Stimulated activated CD4-positive, alpha-beta T cell treated with anti-CD3 and anti-CD28 coated beads, TNF-alpha, amount 100 ng/mL, for 48 hours (primary cell): Measurements from ENCODE around the gene DNER.

Experiments used
- DNase-seq, 3 donors: peaks; one replicate each; pipeline ENCODE4 v3.0.0-alpha.2; 2020; ENCODE audit warnings: low read depth in 3 of 3

The DNER gene

DNA sequence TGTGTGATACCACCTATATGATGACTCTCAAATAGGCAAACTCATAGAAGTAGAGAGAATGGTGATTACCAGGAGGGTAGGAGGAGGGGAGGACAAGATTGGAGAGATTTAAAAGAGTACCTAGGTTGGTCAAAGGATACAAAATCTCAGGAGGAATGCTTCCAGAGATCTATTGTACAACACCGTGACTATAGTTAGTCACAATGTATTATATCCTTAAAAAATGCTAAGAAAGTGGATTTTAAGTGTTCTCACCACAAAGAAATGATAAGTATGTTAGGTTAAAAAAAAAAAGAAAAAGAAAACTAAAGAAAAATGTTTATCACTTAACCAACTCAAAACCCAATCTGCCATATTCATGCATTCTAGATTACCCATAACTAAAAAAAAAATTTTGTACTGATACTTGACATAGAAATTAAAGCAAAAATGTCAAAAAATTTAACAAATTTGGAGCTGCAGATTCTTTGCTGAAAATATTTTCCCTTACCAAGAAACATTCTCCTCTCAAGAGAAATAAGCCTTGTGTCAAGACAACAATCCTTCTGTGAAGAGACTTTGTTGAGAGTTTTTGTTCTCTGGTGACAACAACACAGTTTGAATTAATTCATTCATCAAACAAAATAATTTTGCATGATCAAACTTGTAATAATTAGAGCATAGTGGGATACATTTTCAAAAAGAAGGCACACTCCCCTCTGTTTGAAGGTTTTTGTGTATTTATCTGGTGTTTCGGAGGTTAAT is 213.1 kb downstream of the DNER start:
- no peak for DNase-seq

DNA sequence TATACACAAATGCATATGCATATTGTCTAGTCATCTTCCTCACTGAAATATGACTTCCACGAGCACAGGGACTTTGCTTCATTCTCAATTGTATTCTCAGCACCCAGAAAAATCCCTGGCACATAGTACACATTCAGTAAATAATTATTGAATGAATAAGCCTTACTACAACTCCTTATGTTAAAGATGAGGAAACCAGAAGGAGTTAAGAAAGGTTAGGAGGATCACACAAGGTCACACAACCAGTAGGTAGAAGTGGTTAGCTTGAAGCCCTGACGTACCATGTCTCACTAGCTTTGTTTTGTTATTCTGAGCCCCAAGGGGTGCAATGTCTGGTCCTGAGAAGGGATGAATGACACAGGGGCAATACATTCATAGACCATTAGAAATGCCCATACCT is 222.3 kb downstream of the DNER start:
- DNase-seq: no peak

DNA sequence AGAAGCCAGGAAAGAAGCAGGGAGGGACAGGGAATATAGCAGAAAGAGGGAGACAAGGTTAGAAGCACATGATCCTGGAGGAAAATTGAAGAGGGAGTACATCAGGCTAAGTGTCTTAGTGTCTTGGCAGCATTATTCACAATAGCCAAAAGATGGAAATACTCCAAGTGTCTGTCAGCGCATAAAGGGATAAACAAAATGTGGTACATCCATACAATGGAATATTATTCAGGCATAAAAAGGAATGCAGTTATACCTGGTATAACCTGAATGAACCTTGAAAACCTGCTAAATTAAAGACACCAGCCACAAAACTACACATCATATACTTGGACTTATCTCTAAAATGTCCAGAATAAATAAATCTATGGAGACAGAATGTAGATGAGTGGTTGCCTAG is 224.2 kb downstream of the DNER start:
- DNase-seq: no peak

DNA sequence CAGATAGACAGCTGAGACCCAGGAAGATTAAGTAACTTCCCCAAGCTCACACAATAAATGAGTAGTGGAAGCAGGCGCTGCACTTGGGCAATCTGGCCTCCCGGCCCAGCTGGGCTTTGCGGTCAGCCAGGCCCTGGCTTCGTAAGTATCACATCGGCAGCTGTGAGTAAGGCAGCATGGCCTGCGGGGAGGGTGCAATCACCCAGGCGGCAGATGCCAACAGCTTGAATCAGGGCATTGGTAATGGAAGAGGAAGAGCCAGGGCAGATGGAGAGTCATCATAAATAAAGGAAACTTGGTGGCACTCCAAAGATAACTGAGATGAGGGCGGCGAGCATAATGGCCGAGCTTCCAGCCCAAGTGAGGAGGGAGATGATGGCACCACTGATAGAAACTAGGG is 225.3 kb downstream of the DNER start:
- no peak for DNase-seq

DNA sequence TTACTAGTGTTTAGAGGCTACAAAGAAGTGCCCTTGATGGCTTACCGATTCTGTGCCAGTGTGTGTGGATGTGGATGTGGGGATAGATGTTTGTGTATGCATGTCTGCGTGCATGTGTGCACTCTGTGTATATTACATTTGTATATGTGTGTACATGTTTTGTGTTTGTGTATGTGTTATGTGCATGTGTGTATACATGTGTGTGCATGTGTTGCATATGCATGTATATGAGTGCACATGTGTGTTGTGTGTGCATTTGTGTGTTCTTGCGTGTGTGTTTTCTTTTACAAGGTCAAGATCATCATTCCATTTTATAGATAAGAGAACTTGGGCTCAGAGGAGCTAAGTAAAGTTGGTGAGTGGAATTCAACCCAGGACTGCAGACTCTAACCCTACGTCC is 226.1 kb downstream of the DNER start:
- no peak for DNase-seq

DNA sequence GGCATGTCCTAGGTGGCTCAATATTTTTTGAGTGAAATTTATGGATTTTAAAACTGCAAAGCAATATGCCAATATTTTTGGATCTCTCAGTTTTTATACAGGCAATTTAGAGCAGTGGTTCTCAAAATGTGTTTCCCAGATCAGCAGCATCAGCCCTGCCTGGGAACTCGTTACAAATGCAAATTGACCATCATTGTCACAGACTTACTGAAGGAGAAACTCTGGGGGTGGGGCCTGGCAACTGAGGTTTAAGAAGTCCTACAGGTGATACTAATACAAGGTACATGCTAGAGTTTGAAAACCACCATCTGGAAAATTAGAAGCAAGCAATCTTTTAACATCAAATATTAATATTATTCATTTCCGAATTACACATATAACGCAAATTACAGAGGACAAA is 227.7 kb downstream of the DNER start:
- DNase-seq: no peak

DNA sequence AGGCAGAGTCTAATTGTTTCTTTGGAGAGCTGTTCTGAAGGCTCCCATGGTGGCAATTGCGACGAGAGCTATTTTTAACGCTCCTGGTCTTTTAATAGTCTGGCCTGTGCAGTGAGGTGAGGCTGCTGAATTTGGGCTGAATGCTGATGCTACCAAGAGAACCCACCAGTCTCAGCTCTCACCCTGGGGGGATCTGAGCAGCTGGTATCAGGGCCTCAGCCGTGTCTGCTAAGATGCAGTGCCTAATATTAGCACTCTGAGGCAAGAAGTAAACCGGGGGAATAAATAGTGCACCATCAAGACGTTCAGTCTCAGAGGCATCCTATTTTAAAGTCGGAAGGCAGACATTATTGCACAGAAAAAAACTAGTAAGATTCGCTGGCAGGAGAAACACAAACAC is 228.5 kb downstream of the DNER start:
- no peak for DNase-seq

DNA sequence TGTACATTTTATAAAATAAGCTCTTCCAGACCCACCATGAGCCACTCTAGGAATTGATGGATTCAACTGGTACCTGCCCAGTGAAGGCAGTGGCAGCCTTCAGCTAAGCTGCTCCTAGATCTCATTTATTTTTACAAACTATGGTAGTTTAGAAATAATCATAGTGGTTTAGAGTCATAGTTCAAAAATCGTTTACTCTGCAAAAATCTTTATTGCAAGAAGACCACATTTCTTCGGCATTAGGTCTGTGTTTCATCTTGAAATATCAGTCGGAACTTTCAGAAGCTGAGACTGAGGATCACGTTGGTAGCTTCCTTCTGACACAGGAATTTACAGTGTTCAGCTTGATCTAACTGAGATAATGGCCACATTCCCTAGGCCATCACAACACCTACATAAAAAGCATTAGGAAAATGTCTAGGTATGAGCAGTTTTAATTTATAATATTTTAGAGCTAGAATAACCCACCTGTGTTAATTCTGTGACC is 237.0 kb downstream of the DNER start:
- DNase-seq: no peak

DNA sequence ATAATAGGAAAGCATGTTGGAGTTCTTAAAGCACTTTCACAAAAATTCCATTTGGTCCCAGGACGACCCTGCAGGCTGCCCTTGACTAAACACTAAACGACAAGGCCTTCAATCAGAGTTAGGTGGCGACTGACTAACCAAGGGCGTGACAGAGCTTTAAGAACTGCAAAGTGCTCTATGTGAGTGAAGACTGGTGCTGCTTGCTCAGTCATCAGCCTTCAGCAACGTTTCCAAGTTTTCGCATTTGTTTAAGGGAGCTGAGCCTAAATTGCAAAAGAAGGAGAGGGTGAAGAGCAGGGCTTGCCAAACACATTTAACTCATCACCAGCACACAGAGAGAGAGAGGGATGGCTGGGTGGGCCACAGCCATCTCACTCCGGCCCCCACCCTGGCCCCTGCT is 238.6 kb downstream of the DNER start:
- no peak for DNase-seq

DNA sequence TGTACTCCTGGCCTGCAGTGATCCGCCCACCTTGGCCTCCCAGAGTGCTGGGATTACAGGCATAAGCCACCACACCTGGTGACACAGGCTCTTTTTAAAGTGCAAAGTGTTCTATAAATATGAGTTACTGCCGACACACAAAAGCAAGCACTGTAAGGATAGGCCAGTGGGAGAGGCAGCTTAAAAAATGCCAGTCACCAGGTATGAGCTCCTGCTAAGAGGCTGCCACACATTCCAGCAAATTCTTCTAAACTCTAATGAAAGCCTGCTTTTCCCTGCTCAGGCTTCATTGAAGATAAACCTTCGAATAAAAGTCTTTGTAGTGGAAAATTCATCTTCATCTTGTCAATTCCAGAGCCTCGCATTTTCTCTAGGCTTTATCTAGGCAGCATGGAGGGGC is 240.2 kb downstream of the DNER start:
- DNase-seq: no peak

DNA sequence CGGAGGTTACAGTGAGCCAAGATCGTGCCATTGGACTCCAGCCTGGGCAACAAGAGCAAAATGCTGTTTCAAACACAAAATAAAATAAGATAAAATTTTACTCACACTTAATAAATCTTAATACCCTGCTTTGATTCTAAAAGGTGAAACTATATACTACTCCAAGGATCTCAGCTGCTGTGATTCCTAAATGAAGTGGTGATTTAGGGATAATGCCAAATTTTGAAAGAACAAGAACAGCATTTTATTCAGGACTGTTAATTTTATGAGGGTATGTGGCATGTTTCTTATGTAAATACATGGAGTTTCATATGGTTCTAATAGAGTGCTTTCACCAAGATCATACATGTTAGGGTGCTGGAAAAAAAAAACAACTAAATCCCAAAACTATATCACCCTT is 243.6 kb downstream of the DNER start:
- no peak for DNase-seq

DNA sequence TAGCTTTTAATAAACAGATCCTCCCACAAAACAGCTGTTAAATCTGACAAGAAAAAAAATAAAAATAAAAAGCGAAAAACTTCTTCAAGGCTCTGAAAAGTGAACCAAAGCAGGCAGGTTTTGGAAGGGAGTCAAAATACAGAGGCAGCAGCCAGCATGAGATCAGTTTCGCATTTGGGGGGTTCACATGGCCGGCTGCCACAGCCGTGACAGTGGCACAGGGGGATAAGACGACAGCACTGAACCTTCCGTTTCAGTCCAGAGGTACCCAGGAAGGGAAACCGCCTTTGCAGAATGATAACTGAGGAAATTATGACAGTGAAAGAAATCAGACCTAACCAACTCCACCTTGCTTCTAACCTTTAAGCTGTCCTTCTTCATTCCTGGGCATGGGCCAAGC is 246.6 kb downstream of the DNER start:
- no peak for DNase-seq

DNA sequence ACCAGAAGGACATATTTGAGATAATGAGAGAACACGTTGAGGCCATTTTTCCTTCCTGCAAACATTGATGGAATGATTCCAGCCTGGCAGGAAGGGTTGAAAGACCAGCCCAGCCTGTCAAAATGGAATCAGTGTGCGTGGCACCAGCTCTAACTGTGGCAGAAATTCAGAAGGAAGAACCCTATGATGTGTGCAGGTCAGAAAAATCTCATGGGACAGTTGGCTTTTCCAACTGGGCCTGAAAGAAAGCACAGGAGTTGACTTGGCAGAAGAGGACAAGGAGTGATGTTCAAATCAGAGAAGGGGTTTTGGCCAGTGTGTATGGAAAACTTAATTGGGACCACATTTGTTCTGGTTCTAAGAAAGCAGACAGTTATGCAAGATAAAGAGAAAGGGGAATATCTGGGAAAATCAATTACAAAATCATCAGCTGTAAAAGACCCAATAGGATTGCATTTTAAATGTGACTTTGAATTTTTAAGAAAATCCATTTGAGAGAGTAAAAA is 250.5 kb downstream of the DNER start:
- DNase-seq: no peak

DNA sequence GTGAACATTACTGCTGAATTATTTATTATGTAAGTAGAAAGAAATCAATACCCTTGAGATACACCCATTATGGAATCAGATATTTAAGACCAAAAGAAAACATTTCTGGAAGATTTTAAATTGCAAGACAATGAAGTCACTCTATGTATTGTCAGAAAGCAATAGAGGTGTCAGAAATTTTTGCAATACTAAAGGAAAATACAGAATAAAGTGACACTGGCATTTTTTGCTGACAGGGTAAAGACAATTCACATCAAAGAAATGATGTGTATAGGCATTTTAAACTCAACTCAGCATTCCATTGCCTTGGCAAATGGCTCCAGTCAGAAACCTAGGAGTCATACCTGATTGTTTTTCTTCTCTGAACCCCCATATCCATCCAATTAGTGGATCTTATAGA is 252.2 kb downstream of the DNER start:
- no peak for DNase-seq

DNA sequence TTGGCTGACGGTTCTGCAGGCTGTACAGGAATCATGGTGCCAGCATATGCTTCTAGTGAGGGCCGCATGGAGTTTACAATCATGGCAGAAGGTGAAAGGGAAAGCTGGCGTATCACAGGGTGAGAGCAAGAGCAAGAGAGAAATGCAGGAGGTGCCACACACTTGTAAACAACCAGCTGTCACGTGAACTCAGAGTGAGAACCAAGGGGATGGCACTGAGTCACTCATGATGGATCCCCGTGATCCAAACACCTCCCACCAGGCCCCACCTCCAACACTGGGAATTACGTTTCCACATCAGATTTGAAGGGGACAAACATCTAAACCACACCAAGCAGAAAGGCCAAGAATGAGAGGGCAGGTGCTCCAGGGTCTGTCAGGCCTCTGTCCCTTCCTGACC is 258.3 kb downstream of the DNER start:
- no peak for DNase-seq

DNA sequence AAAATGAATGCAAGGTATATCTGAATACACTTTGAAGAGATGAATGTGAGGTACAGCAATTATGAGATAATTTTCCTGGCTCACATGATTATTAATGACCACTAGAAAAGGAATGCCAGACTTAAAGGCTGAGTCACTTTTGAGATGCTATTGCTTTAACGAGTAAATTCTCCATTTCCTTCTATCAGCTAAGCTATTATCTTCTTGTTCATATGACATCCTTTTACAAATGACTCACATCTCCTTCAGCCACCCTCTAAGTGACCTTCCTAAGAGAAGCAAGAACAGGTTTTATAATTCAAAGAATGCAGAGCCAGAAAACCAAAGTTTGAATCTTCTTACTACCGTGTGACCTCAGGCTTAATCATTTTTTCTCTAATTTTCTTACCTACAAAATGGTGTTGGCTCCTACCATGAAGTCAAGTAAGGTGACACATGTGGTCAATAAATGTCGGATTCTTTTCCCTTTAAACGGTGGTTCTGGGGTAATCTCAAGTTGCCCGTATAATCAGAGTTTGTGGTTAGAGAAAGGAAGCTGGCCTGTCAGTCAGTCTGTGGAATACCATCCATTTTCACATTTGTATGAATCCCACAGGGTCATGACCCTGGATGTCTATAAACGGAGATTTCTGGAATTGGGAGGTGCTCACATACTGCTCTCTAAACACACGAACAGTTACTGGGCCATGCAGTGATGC is 259.3 kb downstream of the DNER start:
- no peak for DNase-seq

DNA sequence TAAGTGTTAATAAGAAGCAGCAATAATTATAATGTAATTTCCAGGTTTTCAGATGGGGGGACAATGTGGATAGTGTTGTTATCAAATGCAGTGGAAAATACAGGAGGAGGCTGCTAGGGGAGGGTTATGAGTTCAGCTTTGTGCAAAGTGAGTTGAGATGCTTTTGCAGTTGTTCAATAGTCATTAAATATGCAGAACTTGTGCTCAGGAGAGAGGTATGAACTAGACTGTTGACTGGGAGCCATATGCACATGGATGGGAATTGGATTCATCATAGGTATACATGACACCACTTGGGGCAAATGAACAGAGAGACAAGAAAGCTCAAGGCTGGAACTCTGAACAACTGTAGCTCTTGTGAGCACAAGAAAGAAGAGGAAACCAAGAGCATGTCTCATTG is 261.1 kb downstream of the DNER start:
- no peak for DNase-seq

DNA sequence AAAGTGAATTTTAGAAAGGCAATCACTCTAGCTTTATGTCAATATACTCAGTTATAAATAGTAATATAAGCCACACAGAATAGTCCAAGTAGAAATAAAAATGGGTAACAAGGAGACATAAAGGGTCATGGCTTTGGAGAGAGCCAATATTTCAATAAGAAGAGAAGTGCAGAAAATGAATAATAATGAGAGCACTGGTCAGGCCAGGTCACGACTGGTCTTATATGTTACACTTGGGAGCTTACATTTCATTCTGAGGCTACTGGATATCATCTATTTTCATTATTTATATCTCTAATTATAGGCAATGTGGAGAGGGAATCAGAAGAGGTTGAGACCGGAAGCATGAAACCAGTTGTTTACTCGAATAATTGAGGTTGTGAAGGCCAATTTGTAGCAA is 262.5 kb downstream of the DNER start:
- no peak for DNase-seq

DNA sequence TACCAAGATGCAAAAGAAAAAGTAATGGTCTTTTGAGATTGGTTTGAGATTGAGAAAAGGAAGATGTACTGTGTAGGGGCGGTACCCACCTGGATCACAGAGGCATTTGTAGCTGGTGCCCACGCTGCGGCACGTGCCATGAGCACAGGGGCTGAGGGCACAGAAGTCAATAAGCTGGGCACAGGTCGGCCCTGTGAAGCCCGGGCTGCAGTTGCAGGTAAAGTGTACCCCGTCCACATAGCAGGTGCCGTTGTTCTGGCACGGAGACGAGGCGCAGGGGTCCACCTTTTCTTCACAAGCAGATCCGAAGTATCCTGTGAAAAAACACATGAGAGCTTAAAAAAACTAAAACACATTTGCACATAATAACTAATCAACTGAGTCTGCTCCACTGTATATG is 267.1 kb downstream of the DNER start:
- no peak for DNase-seq

DNA sequence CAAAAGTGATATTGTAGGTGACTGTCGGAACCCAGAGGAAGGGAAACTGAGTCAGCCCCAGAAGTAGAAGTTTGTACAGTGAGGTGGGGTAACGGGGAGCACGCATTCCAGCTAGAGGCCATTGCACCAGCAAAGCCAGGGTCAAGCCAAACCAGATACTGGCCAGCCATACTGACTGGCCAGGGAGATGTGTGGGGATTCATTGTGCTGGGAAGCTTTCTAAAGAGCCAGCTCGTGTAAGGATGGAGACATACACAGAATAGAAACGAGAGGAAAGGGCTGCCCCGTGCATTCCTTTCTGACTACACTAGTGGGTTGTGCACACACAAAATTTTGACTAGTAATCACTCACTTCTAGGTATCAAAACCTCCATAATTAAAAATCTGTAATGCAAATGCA is 268.0 kb downstream of the DNER start:
- DNase-seq: no peak

DNA sequence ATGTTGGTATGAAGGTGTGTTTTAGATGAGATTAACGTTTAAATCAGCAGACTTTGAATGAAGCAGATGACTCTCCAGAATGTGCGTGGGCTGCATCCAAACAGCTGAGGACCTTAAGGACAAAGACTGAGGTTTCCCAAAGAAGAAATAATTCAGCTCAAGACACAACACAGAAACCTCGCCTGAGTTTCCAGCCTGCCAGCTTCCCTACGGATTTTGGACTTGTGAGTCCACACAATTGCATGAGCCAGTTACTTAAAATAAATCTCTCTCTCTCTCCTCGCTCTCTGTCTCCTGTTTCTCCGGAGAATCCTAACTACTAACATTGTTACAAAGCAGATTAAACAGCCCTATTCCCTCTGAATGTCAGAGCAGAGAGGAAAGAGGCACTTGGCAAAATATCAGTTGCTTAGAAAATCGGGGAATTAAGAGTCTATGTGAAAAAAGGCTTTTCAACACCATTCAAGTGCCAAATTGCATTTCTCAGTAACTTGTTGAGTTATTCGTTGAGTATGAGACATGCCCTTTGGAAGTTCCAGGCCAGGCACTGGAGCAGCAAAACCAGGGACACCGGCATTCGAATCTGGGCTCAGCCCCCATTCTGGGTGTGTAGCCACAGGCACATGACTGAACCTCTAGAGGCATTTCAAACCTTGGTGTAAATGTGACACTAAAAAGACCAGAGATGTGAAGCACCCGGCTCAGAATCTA is 268.7 kb downstream of the DNER start:
- DNase-seq: no peak

DNA sequence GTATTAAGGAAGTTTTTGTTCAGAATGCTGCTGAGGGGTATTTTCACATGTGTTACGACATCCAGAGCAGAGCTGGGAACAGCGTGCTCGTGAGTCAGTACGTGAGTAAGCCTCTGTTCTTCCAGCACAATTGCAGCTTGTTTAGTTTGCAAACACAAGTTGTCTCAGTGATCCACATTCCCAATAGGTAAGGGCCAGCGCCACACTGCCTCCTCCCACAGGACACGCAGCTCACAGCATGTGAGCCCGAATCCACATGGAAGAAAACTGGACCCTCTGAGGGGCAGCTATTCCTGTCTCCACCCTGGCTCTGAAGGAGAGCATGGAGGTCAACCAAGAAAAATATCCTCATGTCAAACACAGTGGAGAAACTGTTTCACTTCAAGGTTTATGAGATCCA is 269.3 kb downstream of the DNER start:
- no peak for DNase-seq
